Calu3 (cell line): ENCODE results near the gene TBCE. TPM values are rescaled to one million over a fixed set of nuclear protein-coding genes. Genes with fewer than 3 reads are reported as not detected.
"Not testable (repeated sequence)": the region's sequence is repeated elsewhere in the genome, so short reads cannot be mapped to it uniquely, and the experiment has no call there.

ENCODE experiments used
- BruUV-seq: library from RNA; stranded (reverse); fragments of 400-500 nt; replicated peaks from 2 replicates; lab custom pipeline; 2021; lab: Mats Ljungman, UMichigan
- CTCF ChIA-PET: fragments of 300-600 bp; sonication (Branson Sonifier 250); formaldehyde crosslinking; loops from one replicate; lab custom pipeline; 2022; ENCODE audit warnings: antibody characterized with exemption; lab: Charles Lee
- DNase-seq: peaks from one replicate; pipeline ENCODE4 v3.0.0; 2022
- H3K27ac Mint-ChIP-seq: one replicate; pipeline ENCODE4 v1.8.0; 2022; ENCODE audit warnings: mixed read lengths; ENCODE audit not compliant: unreplicated experiment
- H3K27me3 Mint-ChIP-seq: one replicate; pipeline ENCODE4 v1.8.0; 2022; ENCODE audit warnings: mixed read lengths; ENCODE audit not compliant: unreplicated experiment
- H3K36me3 Mint-ChIP-seq: one replicate; pipeline ENCODE4 v1.8.0; 2022; ENCODE audit warnings: mild to moderate bottlenecking, moderate library complexity, mixed read lengths; ENCODE audit not compliant: insufficient read depth, unreplicated experiment
- H3K4me1 Mint-ChIP-seq: one replicate; pipeline ENCODE4 v1.8.0; 2022; ENCODE audit warnings: mild to moderate bottlenecking, low read depth, mixed read lengths; ENCODE audit not compliant: unreplicated experiment
- H3K4me3 Mint-ChIP-seq: one replicate; pipeline ENCODE4 v1.8.0; 2022; ENCODE audit warnings: mild to moderate bottlenecking, low read depth, moderate library complexity, mixed read lengths; ENCODE audit not compliant: unreplicated experiment
- H3K9me3 Mint-ChIP-seq: one replicate; pipeline ENCODE4 v1.8.0; 2022; ENCODE audit warnings: low read depth, mixed read lengths; ENCODE audit not compliant: unreplicated experiment
- intact Hi-C: fragments of 100-400 bp; cut with micrococcal nuclease; formaldehyde crosslinking; loops from one replicate; pipeline ENCODE4 v1.10.0; 2022; ENCODE audit not compliant: unreplicated experiment
- total RNA-seq: library from RNA; stranded (reverse); gene quantifications from 2 replicates; pipeline ENCODE4 v1.2.3, GENCODE V29; 2022
- TF ChIP-seq, protein P1 (sequence below): fragments of 200-600 bp; IDR thresholded peaks from one replicate; pipeline ENCODE4 v1.8.0; 2022; ENCODE audit warnings: antibody characterized with exemption; ENCODE audit not compliant: unreplicated experiment

The TBCE gene
- total RNA-seq, 1 experiment from 2014 or later, result 31.3 TPM

DNA sequence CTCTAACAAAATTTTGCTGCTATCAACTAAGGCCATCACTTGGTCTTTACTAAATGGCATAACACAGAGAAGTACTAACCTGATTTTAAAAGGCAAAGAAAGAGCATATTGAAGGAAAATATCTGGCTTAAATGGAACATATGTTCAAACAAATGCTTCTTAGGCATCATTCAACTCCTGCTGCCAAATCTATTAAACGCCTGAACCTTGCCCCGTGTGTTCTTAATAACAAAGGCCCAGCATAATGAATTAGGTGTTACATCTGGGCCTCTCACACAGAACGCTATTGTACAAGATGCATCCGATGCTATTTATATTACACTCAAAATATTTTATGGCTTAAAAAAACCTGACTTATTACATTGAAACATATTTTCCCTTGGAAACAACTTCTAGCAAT lies 88.6 kb downstream of the TBCE start:
- BruUV-seq, result no TSS peak
- intact Hi-C loops, result no loop called here
- H3K4me1 Mint-ChIP-seq, result no peaks in the 10 kb centered on the region
- CTCF ChIA-PET, result no interaction called here
- no peak overlapping the region for H3K4me3 Mint-ChIP-seq
- no peak overlapping the region for H3K27ac Mint-ChIP-seq
- TF ChIP-seq, protein P1, sequence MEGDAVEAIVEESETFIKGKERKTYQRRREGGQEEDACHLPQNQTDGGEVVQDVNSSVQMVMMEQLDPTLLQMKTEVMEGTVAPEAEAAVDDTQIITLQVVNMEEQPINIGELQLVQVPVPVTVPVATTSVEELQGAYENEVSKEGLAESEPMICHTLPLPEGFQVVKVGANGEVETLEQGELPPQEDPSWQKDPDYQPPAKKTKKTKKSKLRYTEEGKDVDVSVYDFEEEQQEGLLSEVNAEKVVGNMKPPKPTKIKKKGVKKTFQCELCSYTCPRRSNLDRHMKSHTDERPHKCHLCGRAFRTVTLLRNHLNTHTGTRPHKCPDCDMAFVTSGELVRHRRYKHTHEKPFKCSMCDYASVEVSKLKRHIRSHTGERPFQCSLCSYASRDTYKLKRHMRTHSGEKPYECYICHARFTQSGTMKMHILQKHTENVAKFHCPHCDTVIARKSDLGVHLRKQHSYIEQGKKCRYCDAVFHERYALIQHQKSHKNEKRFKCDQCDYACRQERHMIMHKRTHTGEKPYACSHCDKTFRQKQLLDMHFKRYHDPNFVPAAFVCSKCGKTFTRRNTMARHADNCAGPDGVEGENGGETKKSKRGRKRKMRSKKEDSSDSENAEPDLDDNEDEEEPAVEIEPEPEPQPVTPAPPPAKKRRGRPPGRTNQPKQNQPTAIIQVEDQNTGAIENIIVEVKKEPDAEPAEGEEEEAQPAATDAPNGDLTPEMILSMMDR, result no peak
- no peaks in the 10 kb centered on the region for H3K9me3 Mint-ChIP-seq
- H3K36me3 Mint-ChIP-seq, result peaks cover 38% of the 10 kb centered on the region
- DNase-seq, result no peak
- H3K27me3 Mint-ChIP-seq, result no peaks in the 10 kb centered on the region

DNA sequence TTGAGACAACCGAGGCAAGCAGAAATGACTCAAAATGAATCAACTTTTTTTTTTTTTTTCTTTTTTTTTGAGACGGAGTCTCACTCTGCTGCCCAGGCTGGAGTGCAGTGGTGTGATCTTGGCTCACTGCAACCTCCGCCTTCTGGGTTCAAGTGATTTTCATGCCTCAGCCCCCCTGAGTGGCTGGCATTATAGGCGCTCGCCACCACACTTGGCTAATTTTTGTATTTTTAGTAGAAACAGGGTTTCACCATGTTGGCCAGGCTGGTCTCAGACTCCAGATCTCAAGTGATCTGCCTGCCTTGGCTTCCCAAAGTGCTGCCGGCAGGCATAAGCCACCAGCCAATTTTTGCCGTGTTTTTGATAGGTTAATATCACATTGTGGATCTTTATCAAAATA lies 90.6 kb downstream of the TBCE start:
- H3K27me3 Mint-ChIP-seq, DNase-seq, H3K4me3 Mint-ChIP-seq, BruUV-seq, intact Hi-C loops, H3K4me1 Mint-ChIP-seq, H3K9me3 Mint-ChIP-seq, H3K27ac Mint-ChIP-seq: not testable (repeated sequence)
- peaks cover 22% of the 10 kb centered on the region for H3K36me3 Mint-ChIP-seq
- CTCF ChIA-PET, result interaction anchor here (0.6 kb wide), 1 partner anchor 869 kb away, joined by 3 read pairs; no protein-coding TSS in a partner anchor

DNA sequence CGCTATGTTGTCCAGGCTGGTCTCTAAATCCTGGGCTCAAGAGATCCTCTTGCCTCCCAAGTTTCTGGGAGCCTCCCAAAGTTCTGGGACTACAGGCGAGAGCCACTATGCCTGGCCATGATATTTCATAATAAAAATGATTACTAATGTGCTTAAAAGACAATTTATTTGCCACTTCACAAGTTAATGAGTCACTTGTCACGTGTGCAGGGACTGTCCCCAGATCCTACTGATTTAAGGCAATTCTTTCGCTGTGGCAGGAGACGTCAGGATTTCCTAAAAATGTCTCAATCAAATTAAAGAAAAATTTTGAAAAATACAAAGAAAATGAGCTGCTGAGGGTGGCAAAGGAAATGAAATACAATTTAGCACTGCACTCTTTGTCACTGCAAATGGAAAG lies 93.5 kb downstream of the TBCE start:
- TF ChIP-seq, protein P1, result no peak
- no peaks in the 10 kb centered on the region for H3K4me1 Mint-ChIP-seq
- H3K9me3 Mint-ChIP-seq, result no peaks in the 10 kb centered on the region
- CTCF ChIA-PET, result no interaction called here
- no peak overlapping the region for H3K27ac Mint-ChIP-seq
- H3K27me3 Mint-ChIP-seq, result no peaks in the 10 kb centered on the region
- DNase-seq, result no peak
- BruUV-seq, result no TSS peak
- H3K36me3 Mint-ChIP-seq, result peaks cover 13% of the 10 kb centered on the region
- no peak overlapping the region for H3K4me3 Mint-ChIP-seq
- intact Hi-C loops, result no loop called here

DNA sequence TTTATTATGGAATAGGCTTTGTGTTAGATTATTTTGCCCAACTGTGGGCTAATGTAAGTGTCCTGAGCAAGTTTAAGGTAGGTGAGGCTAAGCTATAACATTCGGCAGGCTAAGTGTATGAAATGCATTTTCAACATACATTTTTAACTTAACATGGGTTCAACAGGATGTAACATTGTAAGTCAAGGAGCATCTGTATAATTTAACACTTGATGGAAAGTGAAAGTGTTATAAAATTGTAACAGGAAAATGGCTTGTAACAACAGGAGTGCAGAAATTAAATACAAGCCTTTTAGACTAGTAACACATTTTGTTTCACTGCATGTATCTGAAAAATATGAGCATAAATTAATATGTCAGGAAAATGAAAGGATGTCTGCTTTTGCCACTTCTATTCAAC lies 94.7 kb downstream of the TBCE start:
- BruUV-seq, result no TSS peak
- Mint-ChIP-seq H3K27me3 (no peaks in the 10 kb centered on the region), H3K9me3 (no peaks in the 10 kb centered on the region), H3K27ac (no peak overlapping the region), H3K4me3 (no peak overlapping the region), H3K36me3 (peaks cover 13% of the 10 kb centered on the region), H3K4me1 (no peaks in the 10 kb centered on the region)
- CTCF ChIA-PET, result no interaction called here
- TF ChIP-seq, protein P1, result no peak
- intact Hi-C loops, result no loop called here
- DNase-seq, result no peak

DNA sequence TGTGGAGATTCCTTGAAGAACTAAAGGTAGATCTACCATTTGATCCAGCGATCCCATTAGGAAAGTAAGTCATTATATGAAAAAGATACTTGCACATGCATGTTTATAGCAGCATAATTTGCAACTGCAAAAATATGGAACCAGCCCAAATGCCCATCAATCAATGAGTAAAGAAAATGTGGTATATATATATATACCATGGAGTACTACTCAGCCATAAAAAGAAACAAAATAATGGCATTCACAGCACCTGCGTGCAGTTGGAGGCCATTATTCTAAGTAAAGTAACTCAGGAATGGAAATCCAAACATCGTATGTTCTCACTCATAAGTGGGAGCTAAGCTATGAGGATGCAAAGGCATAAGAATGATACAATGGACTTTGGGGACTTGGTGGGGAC lies 95.6 kb downstream of the TBCE start:
- BruUV-seq, H3K27me3 Mint-ChIP-seq, H3K27ac Mint-ChIP-seq, intact Hi-C loops, H3K4me3 Mint-ChIP-seq, DNase-seq, H3K4me1 Mint-ChIP-seq, H3K9me3 Mint-ChIP-seq: not testable (repeated sequence)
- CTCF ChIA-PET, result interaction anchor here (0.6 to 0.7 kb wide), 2 partner anchors 224 to 821 kb away, joined by 3 read pairs; no protein-coding TSS in a partner anchor
- H3K36me3 Mint-ChIP-seq, result peaks cover 13% of the 10 kb centered on the region
